GM21825 (cell line): ENCODE data around the gene IMMP2L.
"Not testable (repeated sequence)": the region's sequence is repeated elsewhere in the genome, so short reads cannot be mapped to it uniquely, and the experiment has no call there.

Source experiments
- ATAC-seq: cut with Tn5 transposase; IDR thresholded peaks from one replicate; pipeline ENCODE4 v1.9.1; 2021; ENCODE audit warnings: mild to moderate bottlenecking, moderate library complexity; ENCODE audit not compliant: unreplicated experiment

IMMP2L gene

GRCh38 chr7:110973196-110973990, 588.9 kb downstream of the IMMP2L start:
- ATAC-seq, result no peak

GRCh38 chr7:110964775-110965174, 597.5 kb downstream of the IMMP2L start:
- no peak for ATAC-seq

GRCh38 chr7:110962826-110963225, 599.5 kb downstream of the IMMP2L start:
- ATAC-seq, result no peak

- no peak for ATAC-seq
Observed at GRCh38 chr7:110962374-110962773, 599.9 kb downstream of the IMMP2L start.

GRCh38 chr7:110960811-110961210, 601.5 kb downstream of the IMMP2L start:
- ATAC-seq, result no peak

- no peak for ATAC-seq
Observed at GRCh38 chr7:110948280-110948679, 614.0 kb downstream of the IMMP2L start.

GRCh38 chr7:110947408-110947807, 614.9 kb downstream of the IMMP2L start:
- no peak for ATAC-seq

- no peak for ATAC-seq
Observed at GRCh38 chr7:110944966-110945644, 617.2 kb downstream of the IMMP2L start.

GRCh38 chr7:110944448-110944847, 617.8 kb downstream of the IMMP2L start:
- no peak for ATAC-seq

- no peak for ATAC-seq
Observed at GRCh38 chr7:110943701-110944345, 618.5 kb downstream of the IMMP2L start.

GRCh38 chr7:110941385-110941784, 620.9 kb downstream of the IMMP2L start:
- no peak for ATAC-seq

- no peak for ATAC-seq
Observed at GRCh38 chr7:110940756-110941155, 621.5 kb downstream of the IMMP2L start.

GRCh38 chr7:110938165-110938564, 624.1 kb downstream of the IMMP2L start:
- no peak for ATAC-seq

GRCh38 chr7:110936665-110937064, 625.6 kb downstream of the IMMP2L start:
- not testable (repeated sequence) for ATAC-seq

GRCh38 chr7:110929480-110930249, 632.6 kb downstream of the IMMP2L start:
- ATAC-seq, result no peak

GRCh38 chr7:110922906-110923305, 639.4 kb downstream of the IMMP2L start:
- ATAC-seq, result no peak

GRCh38 chr7:110921595-110922151, 640.6 kb downstream of the IMMP2L start:
- ATAC-seq, result no peak

GRCh38 chr7:110918949-110919548, 643.2 kb downstream of the IMMP2L start:
- ATAC-seq, result peak; percentile 65

- no peak for ATAC-seq
Observed at GRCh38 chr7:110914263-110914662, 648.0 kb downstream of the IMMP2L start.

GRCh38 chr7:110911632-110912031, 650.7 kb downstream of the IMMP2L start:
- no peak for ATAC-seq
